Tibial artery (tissue), 4 donors: ENCODE data around the gene ADARB1.

Experiments used
- DNase-seq, 2 donors: peaks; one replicate each; pipeline ENCODE4 v3.0.0-alpha.2; 2019
- H3K27ac ChIP-seq, 2 donors: fragments of 200-600 bp; sonication (generic) in 1 of 2; 1 replicate in 1 of 2; 2 replicates in 1 of 2; pipeline ENCODE4 v1.5.1; 2018 to 2019; ENCODE audit warnings: mild to moderate bottlenecking in 1 of 2
- H3K27me3 ChIP-seq, 2 donors: fragments of 200-600 bp; sonication (generic) in 1 of 2; one replicate each; pipeline versions ENCODE4 v1.5.1 to v1.6.0; 2016 to 2019
- H3K36me3 ChIP-seq, 3 donors: fragments of 200-600 bp; sonication (generic) in 2 of 3; one replicate each; pipeline ENCODE4 v1.5.1; 2016 to 2019; ENCODE audit warnings: mild to moderate bottlenecking in 2 of 3
- H3K4me1 ChIP-seq, 4 donors: fragments of 200-600 bp; sonication (generic) in 2 of 4; 1 replicate in 3 of 4; 2 replicates in 1 of 4; pipeline ENCODE4 v1.5.1; 2016 to 2019
- H3K4me3 ChIP-seq, 2 donors: fragments of 200-600 bp; sonication (generic) in 1 of 2; 1 replicate in 1 of 2; 2 replicates in 1 of 2; pipeline ENCODE4 v1.5.1; 2018 to 2019; ENCODE audit warnings: mild to moderate bottlenecking in 2 of 2
- H3K9me3 ChIP-seq, 3 donors: fragments of 200-600 bp; sonication (generic) in 1 of 3; one replicate each; pipeline ENCODE4 v1.5.1; 2016 to 2019
- intact Hi-C: fragments of 100-400 bp; cut with DNase I; formaldehyde crosslinking; loops from one replicate; pipeline ENCODE4 v1.15.0; 2023; ENCODE audit warnings: low total_unique reads
- TF ChIP-seq, protein P1 (sequence below), 2 experiments: fragments of 200-600 bp in 1 of 2; fragments of 450-650 bp in 1 of 2; IDR thresholded peaks; one replicate each; pipeline ENCODE4 v1.5.1; 2017 to 2019; ENCODE audit warnings: antibody characterized with exemption in 2 of 2, mild to moderate bottlenecking in 1 of 2, moderate library complexity in 1 of 2

Gene ADARB1

DNA sequence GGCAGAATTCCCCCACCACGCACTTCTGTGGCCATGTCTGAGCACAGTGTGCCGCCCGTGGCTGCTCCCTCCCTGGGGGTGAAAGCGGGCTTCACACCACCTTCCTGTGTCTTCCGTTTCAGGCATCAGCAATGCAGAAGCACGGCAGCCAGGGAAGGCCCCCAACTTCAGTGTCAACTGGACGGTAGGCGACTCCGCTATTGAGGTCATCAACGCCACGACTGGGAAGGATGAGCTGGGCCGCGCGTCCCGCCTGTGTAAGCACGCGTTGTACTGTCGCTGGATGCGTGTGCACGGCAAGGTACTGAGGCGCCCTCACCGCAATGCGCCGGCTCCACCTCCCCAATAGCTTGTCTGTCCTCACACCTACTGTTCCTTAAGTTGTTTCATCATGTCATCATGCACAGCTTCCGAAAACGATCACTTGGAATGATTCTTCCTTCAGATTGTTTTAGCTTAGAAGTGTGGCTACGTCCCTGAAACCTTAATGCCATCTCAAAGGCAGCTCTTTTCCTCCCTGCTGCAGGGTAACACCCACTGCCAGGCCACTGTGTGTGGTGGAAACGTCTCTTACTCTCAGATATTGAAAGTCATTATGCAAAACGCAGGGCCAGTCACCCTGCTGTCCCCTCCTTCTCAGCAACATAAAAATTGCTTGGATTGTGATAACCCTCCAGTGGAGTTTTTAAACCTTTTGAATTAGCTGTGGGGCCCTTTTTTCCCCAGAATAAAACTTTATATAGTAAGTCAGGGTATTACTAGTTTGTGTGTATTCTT is 146.5 kb downstream of the ADARB1 start:
- DNase-seq = no peak
- Histone ChIP-seq H3K27me3 (no peaks in the 10 kb centered on the region), H3K9me3 (no peaks in the 10 kb centered on the region), H3K4me1 (peaks cover 0 to 34% (median 11%) of the 10 kb centered on the region in 4 donors), H3K4me3 (no peak overlapping the region), H3K27ac (peak overlapping the region in 1 of 2 donors; percentile 36), H3K36me3 (peaks cover 46 to 65% (median 50%) of the 10 kb centered on the region in 3 donors)
- intact Hi-C loops = loop anchor here (10.0 kb wide), 1 partner anchor 54 kb away; no protein-coding TSS in a partner anchor
- TF ChIP-seq, protein P1, sequence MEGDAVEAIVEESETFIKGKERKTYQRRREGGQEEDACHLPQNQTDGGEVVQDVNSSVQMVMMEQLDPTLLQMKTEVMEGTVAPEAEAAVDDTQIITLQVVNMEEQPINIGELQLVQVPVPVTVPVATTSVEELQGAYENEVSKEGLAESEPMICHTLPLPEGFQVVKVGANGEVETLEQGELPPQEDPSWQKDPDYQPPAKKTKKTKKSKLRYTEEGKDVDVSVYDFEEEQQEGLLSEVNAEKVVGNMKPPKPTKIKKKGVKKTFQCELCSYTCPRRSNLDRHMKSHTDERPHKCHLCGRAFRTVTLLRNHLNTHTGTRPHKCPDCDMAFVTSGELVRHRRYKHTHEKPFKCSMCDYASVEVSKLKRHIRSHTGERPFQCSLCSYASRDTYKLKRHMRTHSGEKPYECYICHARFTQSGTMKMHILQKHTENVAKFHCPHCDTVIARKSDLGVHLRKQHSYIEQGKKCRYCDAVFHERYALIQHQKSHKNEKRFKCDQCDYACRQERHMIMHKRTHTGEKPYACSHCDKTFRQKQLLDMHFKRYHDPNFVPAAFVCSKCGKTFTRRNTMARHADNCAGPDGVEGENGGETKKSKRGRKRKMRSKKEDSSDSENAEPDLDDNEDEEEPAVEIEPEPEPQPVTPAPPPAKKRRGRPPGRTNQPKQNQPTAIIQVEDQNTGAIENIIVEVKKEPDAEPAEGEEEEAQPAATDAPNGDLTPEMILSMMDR (IDR thresholded peaks at IDR 0.05) = no peak

GRCh38 chr21:45222001-45222400 is 147.6 kb downstream of the ADARB1 start:
- TF ChIP-seq, protein P1 (IDR thresholded peaks at IDR 0.05) = no peak
- H3K4me3 ChIP-seq = no peak overlapping the region
- peaks cover 0 to 34% (median 11%) of the 10 kb centered on the region in 4 donors for H3K4me1 ChIP-seq
- no peaks in the 10 kb centered on the region for H3K9me3 ChIP-seq
- no peaks in the 10 kb centered on the region for H3K27me3 ChIP-seq
- peaks cover 45 to 65% (median 50%) of the 10 kb centered on the region in 3 donors for H3K36me3 ChIP-seq
- no peak for DNase-seq
- intact Hi-C loops = loop anchor here (10.0 kb wide), 1 partner anchor 53 kb away; no protein-coding TSS in a partner anchor
- no peak overlapping the region for H3K27ac ChIP-seq

DNA sequence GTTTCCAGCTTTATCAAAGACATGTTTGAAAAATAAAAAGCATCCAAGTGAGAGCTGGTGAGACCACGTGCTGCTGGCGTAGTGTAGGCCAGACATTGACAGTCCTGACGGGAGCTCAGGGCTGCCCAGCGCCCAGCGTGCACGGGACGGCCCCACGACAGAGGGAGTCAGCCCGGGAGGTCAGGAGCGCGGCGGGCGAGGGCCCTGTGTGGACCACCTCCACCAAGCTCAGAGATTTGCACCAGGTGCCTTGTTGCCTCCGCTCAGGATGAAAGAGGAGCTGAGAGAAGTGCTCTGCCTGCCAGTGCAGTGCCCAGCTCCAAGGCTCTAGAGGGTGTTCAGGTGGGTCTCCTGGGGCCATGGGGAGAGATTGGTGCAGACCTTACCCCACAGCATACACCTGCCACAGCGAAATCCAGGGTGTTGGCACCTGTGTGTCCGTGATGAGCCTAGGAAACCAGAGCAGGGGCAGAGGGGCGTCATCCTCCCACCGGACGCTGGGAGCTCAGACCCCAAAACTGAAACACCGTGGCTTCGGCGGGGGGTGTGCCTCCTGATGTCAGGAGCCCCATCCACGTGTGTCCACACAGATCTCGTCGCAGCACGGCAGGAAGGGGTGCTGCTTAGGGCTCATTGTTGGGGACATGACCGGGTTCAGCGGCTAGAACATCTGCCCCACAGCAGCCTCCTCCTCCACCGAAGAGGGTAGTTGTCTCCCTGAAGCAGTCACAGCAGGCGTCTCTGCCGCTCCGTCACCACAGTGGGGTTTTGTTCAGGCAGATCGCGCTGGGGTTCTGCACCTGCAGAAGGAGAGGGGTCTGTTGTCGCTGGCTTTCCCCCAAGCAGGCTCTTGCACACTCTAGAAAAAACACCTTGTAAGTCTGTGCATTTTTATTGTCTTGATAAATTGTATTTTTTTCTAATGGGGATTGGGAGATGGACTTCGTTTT is 149.1 kb downstream of the ADARB1 start:
- no peak overlapping the region for H3K27ac ChIP-seq
- no peaks in the 10 kb centered on the region for H3K9me3 ChIP-seq
- no peak for DNase-seq
- intact Hi-C loops = loop anchor here (10.0 kb wide), 1 partner anchor 51 kb away; no protein-coding TSS in a partner anchor
- H3K36me3 ChIP-seq = peaks cover 37 to 65% (median 50%) of the 10 kb centered on the region in 3 donors
- no peak overlapping the region for H3K4me3 ChIP-seq
- H3K4me1 ChIP-seq = peaks cover 0 to 31% (median 15%) of the 10 kb centered on the region in 4 donors
- TF ChIP-seq, protein P1 (IDR thresholded peaks at IDR 0.05) = no peak
- no peaks in the 10 kb centered on the region for H3K27me3 ChIP-seq

DNA sequence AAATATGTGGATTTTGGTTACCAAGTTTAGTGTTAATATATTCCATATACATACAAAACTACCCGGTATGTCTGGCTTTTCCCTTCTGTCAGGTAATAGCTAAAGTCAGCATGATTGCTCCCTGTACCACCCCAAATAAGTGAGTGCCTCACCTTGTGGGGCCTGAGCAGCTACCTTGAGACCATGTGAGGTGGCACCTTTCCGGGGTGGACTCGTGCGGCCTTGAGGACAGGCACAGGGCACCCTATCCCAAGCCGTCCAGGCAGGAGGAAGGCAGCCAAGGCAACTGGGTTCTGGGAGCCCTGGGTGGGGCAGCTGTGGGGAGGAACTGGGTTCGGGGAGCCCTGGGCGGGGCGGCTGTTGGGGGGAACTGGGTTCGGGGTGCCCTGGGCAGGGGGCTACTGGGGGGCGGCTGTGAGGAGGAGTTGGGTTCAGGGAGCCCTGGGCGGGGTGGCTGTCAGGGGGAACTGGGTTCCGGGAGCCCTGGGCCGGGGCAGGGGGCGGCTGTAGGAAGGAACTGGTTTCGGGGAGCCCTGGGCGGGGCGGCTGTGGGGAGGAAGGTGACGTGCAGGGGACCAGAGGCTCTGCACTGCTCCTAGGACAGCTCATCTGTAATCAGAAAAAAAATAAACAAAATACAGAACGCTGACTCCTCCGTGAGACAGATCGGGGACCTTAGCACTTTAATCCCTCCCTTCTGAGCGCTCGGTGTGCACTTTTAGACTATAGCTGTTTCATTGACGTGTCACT is 150.0 kb downstream of the ADARB1 start:
- intact Hi-C loops = loop anchor here (10.0 kb wide), 1 partner anchor 50 kb away; no protein-coding TSS in a partner anchor
- no peak overlapping the region for H3K27ac ChIP-seq
- no peak for DNase-seq
- no peaks in the 10 kb centered on the region for H3K9me3 ChIP-seq
- peaks cover 37 to 61% (median 47%) of the 10 kb centered on the region in 3 donors for H3K36me3 ChIP-seq
- H3K4me3 ChIP-seq = no peak overlapping the region
- H3K4me1 ChIP-seq = peaks cover 0 to 25% (median 14%) of the 10 kb centered on the region in 4 donors
- TF ChIP-seq, protein P1 (IDR thresholded peaks at IDR 0.05) = no peak
- H3K27me3 ChIP-seq = no peaks in the 10 kb centered on the region
